ENCODE data around the gene MAGEA10. TPM values are rescaled to one million over a fixed set of nuclear protein-coding genes. Genes with fewer than 3 reads are reported as not detected.
"Not testable (repeated sequence)": the region's sequence is repeated elsewhere in the genome, so short reads cannot be mapped to it uniquely, and the experiment has no call there.

MAGEA10 gene
- total RNA-seq (2021) = not detected in 2 replicates
- not detected for Bru-seq, nascent RNA
- not detected for BruChase-seq, experiment 1, labeled RNA remaining after a 2-hour chase
- BruChase-seq, experiment 2, labeled RNA remaining after a 6-hour chase = not detected
- long read RNA-seq = 0 reads

DNA sequence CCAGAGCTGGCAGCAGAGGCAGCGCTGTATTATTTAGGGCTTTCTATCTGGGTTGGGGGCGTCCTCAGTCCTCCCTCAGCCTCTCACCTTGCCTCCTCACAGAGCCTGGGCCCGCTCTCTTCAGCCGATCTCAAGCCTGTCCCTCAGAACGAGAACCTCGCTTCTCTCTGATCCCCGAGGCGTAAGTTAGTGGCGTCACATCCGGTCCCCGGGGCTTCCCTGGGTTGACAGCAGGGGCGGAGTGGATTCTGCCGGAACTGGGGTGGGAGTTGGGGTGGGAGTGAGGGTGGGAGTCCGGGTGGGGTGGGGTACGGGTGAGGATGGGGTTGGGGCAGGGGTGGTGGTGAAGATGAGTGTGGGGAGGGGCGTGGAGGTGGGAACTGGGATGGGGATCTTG lies at the start of gene MAGEA10:
MAGEA10 (minus strand) TSS at position 190 of the 397 bp plus-strand sequence. CDS start 2,957 bp downstream, outside the sequence.
- Histone ChIP-seq H3K4me3 (ENCODE audit: low read depth, low read length, poor library complexity, severe bottlenecking) (no peak within 1 kb of the TSS), H3K27me3 (replicated peaks; ENCODE audit: insufficient read depth, low read depth, low read length, poor library complexity) (no peaks in the 10 kb centered on the region), H3K36me3 (ENCODE audit: insufficient read depth, low read length, poor library complexity, severe bottlenecking) (no peaks in the 10 kb centered on the region), H3K27ac (ENCODE audit: low read depth, low read length, poor library complexity, severe bottlenecking) (no peak within 1 kb of the TSS), H3K4me1 (ENCODE audit: insufficient read depth, low read length, poor library complexity, severe bottlenecking) (no peaks in the 10 kb centered on the region), H3K9me3 (ENCODE audit: low read depth, low read length, poor library complexity, severe bottlenecking) (no peaks in the 10 kb centered on the region)
- intact Hi-C loops (cut with micrococcal nuclease; ENCODE audit: unreplicated experiment) = no loop called here
- ChIA-PET POLR2A (ENCODE audit: low non-redundant PET) (no interaction called here), CTCF (no interaction called here)
- TF ChIP-seq, protein P1, sequence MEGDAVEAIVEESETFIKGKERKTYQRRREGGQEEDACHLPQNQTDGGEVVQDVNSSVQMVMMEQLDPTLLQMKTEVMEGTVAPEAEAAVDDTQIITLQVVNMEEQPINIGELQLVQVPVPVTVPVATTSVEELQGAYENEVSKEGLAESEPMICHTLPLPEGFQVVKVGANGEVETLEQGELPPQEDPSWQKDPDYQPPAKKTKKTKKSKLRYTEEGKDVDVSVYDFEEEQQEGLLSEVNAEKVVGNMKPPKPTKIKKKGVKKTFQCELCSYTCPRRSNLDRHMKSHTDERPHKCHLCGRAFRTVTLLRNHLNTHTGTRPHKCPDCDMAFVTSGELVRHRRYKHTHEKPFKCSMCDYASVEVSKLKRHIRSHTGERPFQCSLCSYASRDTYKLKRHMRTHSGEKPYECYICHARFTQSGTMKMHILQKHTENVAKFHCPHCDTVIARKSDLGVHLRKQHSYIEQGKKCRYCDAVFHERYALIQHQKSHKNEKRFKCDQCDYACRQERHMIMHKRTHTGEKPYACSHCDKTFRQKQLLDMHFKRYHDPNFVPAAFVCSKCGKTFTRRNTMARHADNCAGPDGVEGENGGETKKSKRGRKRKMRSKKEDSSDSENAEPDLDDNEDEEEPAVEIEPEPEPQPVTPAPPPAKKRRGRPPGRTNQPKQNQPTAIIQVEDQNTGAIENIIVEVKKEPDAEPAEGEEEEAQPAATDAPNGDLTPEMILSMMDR (conservative IDR thresholded peaks at IDR 0.05; ENCODE audit: low read depth, low read length) = no peak
- TF ChIP-seq EZH2 (IDR thresholded peaks at IDR 0.05; ENCODE audit: borderline replicate concordance, low read depth, low read length, poor library complexity, severe bottlenecking) = no peak
- no TSS peak for BruUV-seq (replicated peaks)
- no peak for DNase-seq (ENCODE audit: low spot score)

DNA sequence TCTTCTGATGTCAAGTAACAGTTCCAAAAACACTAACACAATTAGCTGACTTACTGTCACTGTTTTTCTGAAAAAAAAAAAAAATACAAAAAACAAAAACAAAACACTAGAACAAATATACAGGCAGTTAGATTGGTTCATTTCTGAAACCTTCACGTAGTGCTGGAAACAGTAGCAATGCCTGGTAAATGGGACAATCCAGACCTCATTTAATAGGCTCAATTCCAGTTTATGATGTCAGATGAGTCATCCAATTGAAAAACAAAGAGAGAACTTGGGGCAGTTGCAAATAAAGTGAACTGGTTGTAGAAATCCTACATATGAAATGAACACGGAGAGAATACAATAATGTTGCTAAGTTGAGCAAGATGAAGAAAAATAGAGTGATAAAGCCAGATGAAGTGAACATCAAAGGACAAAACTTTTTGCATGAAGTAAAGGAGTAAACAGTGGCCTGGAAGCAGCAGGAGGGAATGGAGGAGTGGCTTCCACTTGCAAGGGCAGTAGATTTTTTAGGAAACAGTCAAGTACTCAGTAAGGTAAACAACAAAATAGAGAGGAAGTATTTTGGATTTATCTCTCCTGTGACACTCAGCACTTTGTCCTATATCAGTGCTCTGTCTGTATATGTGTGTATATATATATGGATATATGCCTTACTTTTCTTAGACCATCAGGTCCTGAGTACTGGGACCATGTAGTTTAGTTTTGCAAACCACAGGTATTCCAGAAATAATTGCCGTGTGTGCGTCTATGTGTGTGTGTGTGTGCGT lies 39.3 kb upstream of the MAGEA10 start:
- intact Hi-C loops (cut with micrococcal nuclease; ENCODE audit: unreplicated experiment) = no loop called here
- ChIA-PET CTCF (no interaction called here), POLR2A (ENCODE audit: low non-redundant PET) (no interaction called here)
- no peak for DNase-seq (ENCODE audit: low spot score)
- Histone ChIP-seq H3K4me1 (ENCODE audit: insufficient read depth, low read length, poor library complexity, severe bottlenecking) (no peaks in the 10 kb centered on the region), H3K9me3 (ENCODE audit: low read depth, low read length, poor library complexity, severe bottlenecking) (no peaks in the 10 kb centered on the region), H3K36me3 (ENCODE audit: insufficient read depth, low read length, poor library complexity, severe bottlenecking) (no peaks in the 10 kb centered on the region), H3K27ac (ENCODE audit: low read depth, low read length, poor library complexity, severe bottlenecking) (no peak overlapping the region), H3K4me3 (ENCODE audit: low read depth, low read length, poor library complexity, severe bottlenecking) (no peak overlapping the region), H3K27me3 (replicated peaks; ENCODE audit: insufficient read depth, low read depth, low read length, poor library complexity) (no peaks in the 10 kb centered on the region)
- TF ChIP-seq, protein P1 (conservative IDR thresholded peaks at IDR 0.05; ENCODE audit: low read depth, low read length) = no peak
- no peak for TF ChIP-seq EZH2 (IDR thresholded peaks at IDR 0.05; ENCODE audit: borderline replicate concordance, low read depth, low read length, poor library complexity, severe bottlenecking)
- BruUV-seq (replicated peaks) = no TSS peak

DNA sequence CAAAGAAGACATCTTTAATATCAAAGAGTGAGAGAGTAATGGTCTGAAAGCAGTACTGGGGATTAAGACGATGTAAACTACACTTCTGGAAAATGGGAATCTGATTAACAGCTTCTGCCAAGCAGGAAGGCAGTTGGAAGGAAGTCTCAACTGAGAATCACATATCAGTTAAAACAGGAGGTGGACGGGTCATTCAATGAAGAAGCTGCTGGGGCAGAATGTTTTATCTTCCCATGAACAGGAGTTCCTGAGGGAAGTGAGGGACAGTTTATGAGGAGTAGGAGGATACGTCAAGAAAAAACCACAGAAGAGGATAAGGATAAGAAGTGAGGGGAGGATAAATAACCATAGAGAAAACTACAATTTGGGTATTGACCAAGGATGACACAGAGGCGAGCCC lies 38.7 kb upstream of the MAGEA10 start:
- H3K27me3 ChIP-seq (replicated peaks; ENCODE audit: insufficient read depth, low read depth, low read length, poor library complexity) = no peaks in the 10 kb centered on the region
- H3K36me3 ChIP-seq (ENCODE audit: insufficient read depth, low read length, poor library complexity, severe bottlenecking) = no peaks in the 10 kb centered on the region
- H3K27ac ChIP-seq (ENCODE audit: low read depth, low read length, poor library complexity, severe bottlenecking) = no peak overlapping the region
- no peaks in the 10 kb centered on the region for H3K4me1 ChIP-seq (ENCODE audit: insufficient read depth, low read length, poor library complexity, severe bottlenecking)
- DNase-seq (ENCODE audit: low spot score) = no peak
- no peaks in the 10 kb centered on the region for H3K9me3 ChIP-seq (ENCODE audit: low read depth, low read length, poor library complexity, severe bottlenecking)
- no TSS peak for BruUV-seq (replicated peaks)
- CTCF ChIA-PET = no interaction called here
- TF ChIP-seq, protein P1 (conservative IDR thresholded peaks at IDR 0.05; ENCODE audit: low read depth, low read length) = no peak
- no peak for TF ChIP-seq EZH2 (IDR thresholded peaks at IDR 0.05; ENCODE audit: borderline replicate concordance, low read depth, low read length, poor library complexity, severe bottlenecking)
- H3K4me3 ChIP-seq (ENCODE audit: low read depth, low read length, poor library complexity, severe bottlenecking) = no peak overlapping the region
- intact Hi-C loops (cut with micrococcal nuclease; ENCODE audit: unreplicated experiment) = no loop called here
- POLR2A ChIA-PET (ENCODE audit: low non-redundant PET) = no interaction called here

DNA sequence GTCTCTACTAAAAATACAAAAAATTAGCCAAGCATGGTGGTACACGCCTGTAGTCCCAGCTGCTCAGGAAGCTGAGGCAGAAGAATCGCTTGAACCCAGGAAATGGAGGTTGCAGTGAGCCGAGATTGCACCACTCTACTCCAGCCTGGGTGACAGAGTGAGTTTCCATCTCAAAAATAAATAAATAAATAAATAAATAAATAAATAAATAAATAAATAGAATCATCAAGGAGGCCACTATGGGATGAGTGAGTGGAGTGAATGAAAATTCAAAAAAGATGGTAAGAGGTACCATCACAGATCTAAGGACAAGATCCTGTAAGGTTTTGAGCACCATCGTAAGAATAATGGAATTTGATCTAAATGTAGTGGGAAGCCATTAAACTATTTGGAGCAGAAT lies 37.5 kb upstream of the MAGEA10 start:
- H3K27me3 ChIP-seq (replicated peaks; ENCODE audit: insufficient read depth, low read depth, low read length, poor library complexity); intact Hi-C loops (cut with micrococcal nuclease; ENCODE audit: unreplicated experiment); H3K4me3 ChIP-seq (ENCODE audit: low read depth, low read length, poor library complexity, severe bottlenecking); POLR2A ChIA-PET (ENCODE audit: low non-redundant PET); H3K27ac ChIP-seq (ENCODE audit: low read depth, low read length, poor library complexity, severe bottlenecking); CTCF ChIA-PET; H3K36me3 ChIP-seq (ENCODE audit: insufficient read depth, low read length, poor library complexity, severe bottlenecking); H3K9me3 ChIP-seq (ENCODE audit: low read depth, low read length, poor library complexity, severe bottlenecking); DNase-seq (ENCODE audit: low spot score); H3K4me1 ChIP-seq (ENCODE audit: insufficient read depth, low read length, poor library complexity, severe bottlenecking); BruUV-seq (replicated peaks): not testable (repeated sequence)

DNA sequence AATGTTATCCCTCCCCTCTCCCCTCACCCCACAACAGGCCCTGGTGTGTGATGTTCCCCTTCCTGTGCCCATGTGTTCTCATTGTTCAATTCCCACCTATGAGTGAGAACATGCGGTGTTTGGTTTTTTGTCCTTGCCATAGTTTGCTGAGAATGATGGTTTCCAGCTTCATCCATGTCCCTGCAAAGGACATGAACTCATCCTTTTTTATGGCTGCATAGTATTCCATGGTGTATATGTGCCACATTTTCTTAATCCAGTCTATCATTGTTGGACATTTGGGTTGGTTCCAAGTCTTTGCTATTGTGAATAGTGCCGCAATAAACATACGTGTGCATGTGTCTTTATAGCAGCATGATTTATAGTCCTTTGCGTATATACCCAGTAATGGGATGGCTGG lies 35.5 kb upstream of the MAGEA10 start:
- POLR2A ChIA-PET (ENCODE audit: low non-redundant PET); H3K4me3 ChIP-seq (ENCODE audit: low read depth, low read length, poor library complexity, severe bottlenecking); H3K9me3 ChIP-seq (ENCODE audit: low read depth, low read length, poor library complexity, severe bottlenecking); H3K27me3 ChIP-seq (replicated peaks; ENCODE audit: insufficient read depth, low read depth, low read length, poor library complexity); intact Hi-C loops (cut with micrococcal nuclease; ENCODE audit: unreplicated experiment); CTCF ChIA-PET; H3K27ac ChIP-seq (ENCODE audit: low read depth, low read length, poor library complexity, severe bottlenecking); H3K36me3 ChIP-seq (ENCODE audit: insufficient read depth, low read length, poor library complexity, severe bottlenecking); H3K4me1 ChIP-seq (ENCODE audit: insufficient read depth, low read length, poor library complexity, severe bottlenecking); DNase-seq (ENCODE audit: low spot score); BruUV-seq (replicated peaks): not testable (repeated sequence)
